Loucy (cell line): Measurements from ENCODE around the gene SFMBT2.

Experiments
- H2AFZ ChIP-seq: fragments of 200-600 bp; sonication (generic); 2 replicates; pipeline ENCODE4 v1.6.0; 2016; ENCODE audit warnings: antibody characterized with exemption, mild to moderate bottlenecking, low read length, moderate library complexity
- H3F3A ChIP-seq: fragments of 200-600 bp; 2 replicates; pipeline ENCODE4 v1.6.0; 2016; ENCODE audit warnings: antibody characterized with exemption, low read depth, mild to moderate bottlenecking
- H3K27me3 ChIP-seq: fragments of 200-600 bp; sonication (generic); 2 replicates; pipeline ENCODE4 v1.6.1; 2014; ENCODE audit warnings: low read length, mild to moderate bottlenecking; ENCODE audit not compliant: insufficient read depth, poor library complexity, severe bottlenecking
- H3K36me3 ChIP-seq: fragments of 200-600 bp; sonication (generic); 2 replicates; pipeline ENCODE4 v1.6.1; 2016; ENCODE audit warnings: low read length; ENCODE audit not compliant: insufficient read depth
- H3K4me1 ChIP-seq: fragments of 200-600 bp; sonication (generic); 2 replicates; pipeline ENCODE4 v1.5.1; 2014; ENCODE audit warnings: low read length, mild to moderate bottlenecking; ENCODE audit not compliant: insufficient read depth, poor library complexity, severe bottlenecking
- H3K4me2 ChIP-seq: fragments of 200-600 bp; sonication (generic); 2 replicates; pipeline ENCODE4 v1.6.0; 2014; ENCODE audit warnings: antibody characterized with exemption, low read length, low read depth, mild to moderate bottlenecking; ENCODE audit not compliant: poor library complexity, severe bottlenecking
- H3K4me3 ChIP-seq: fragments of 200-600 bp; sonication (generic); 2 replicates; pipeline ENCODE4 v1.5.1; 2014; ENCODE audit warnings: low read length, mild to moderate bottlenecking, mixed read lengths; ENCODE audit not compliant: poor library complexity, severe bottlenecking
- H3K79me2 ChIP-seq: fragments of 200-600 bp; sonication (generic); 2 replicates; pipeline ENCODE4 v1.6.1; 2014; ENCODE audit warnings: low read length; ENCODE audit not compliant: insufficient read depth
- H3K9ac ChIP-seq: fragments of 200-600 bp; sonication (generic); 2 replicates; pipeline ENCODE4 v1.6.0; 2014; ENCODE audit warnings: mild to moderate bottlenecking, low read depth, low read length, moderate library complexity; ENCODE audit not compliant: poor library complexity, severe bottlenecking
- H3K9me2 ChIP-seq: fragments of 200-600 bp; sonication (generic); replicated peaks from 2 replicates; pipeline ENCODE4 v1.6.1; 2016; ENCODE audit warnings: low read depth, low read length, mixed read lengths
- H3K9me3 ChIP-seq: fragments of 200-600 bp; sonication (generic); 2 replicates; pipeline ENCODE4 v1.6.1; 2014; ENCODE audit warnings: mild to moderate bottlenecking, antibody characterized with exemption, low read length, low read depth; ENCODE audit not compliant: insufficient read depth
- H4K20me1 ChIP-seq: fragments of 200-600 bp; sonication (generic); 2 replicates; pipeline ENCODE4 v1.6.0; 2014; ENCODE audit warnings: antibody characterized with exemption, low read length, mild to moderate bottlenecking; ENCODE audit not compliant: insufficient read depth, poor library complexity, severe bottlenecking
- CTCF ChIP-seq: fragments of 200-600 bp; sonication (generic); conservative IDR thresholded peaks from 2 replicates; pipeline ENCODE4 v1.5.1; 2014; ENCODE audit warnings: mild to moderate bottlenecking, antibody characterized with exemption, low read length
- EZH2phosphoT487 ChIP-seq: fragments of 200-600 bp; IDR thresholded peaks from 2 replicates; pipeline ENCODE4 v1.6.1; 2018; ENCODE audit warnings: antibody characterized with exemption, mild to moderate bottlenecking, moderate library complexity, borderline replicate concordance

The SFMBT2 gene

GRCh38 chr10:7373039-7373438 lies 37.8 kb downstream of the SFMBT2 start:
- Histone ChIP-seq H3K79me2 (peaks cover 27% of the 10 kb centered on the region), H3K9me2 (no peaks in the 10 kb centered on the region), H3K9ac (no peak overlapping the region), H3K4me1 (no peaks in the 10 kb centered on the region), H3K36me3 (peaks cover 80% of the 10 kb centered on the region; the same call in 1 of the 2 replicates), H2AFZ (no peak overlapping the region), H3K27me3 (no peaks in the 10 kb centered on the region), H4K20me1 (peaks cover 5% of the 10 kb centered on the region), H3K4me3 (no peak overlapping the region), H3K4me2 (no peak overlapping the region), H3K9me3 (no peaks in the 10 kb centered on the region), H3F3A (no peaks in the 10 kb centered on the region)
- no peak for TF ChIP-seq EZH2phosphoT487
- no peak for TF ChIP-seq CTCF

- no peaks in the 10 kb centered on the region for H3F3A ChIP-seq
- no peaks in the 10 kb centered on the region for H3K4me1 ChIP-seq
- peaks cover 5% of the 10 kb centered on the region for H4K20me1 ChIP-seq
- no peak overlapping the region for H3K9ac ChIP-seq
- no peaks in the 10 kb centered on the region for H3K9me2 ChIP-seq
- H3K4me3 ChIP-seq = no peak overlapping the region
- H3K27me3 ChIP-seq = no peaks in the 10 kb centered on the region
- H3K4me2 ChIP-seq = no peak overlapping the region
- TF ChIP-seq CTCF (no peak), EZH2phosphoT487 (no peak)
- no peak overlapping the region for H2AFZ ChIP-seq
- peaks cover 24% of the 10 kb centered on the region for H3K79me2 ChIP-seq
- no peaks in the 10 kb centered on the region for H3K9me3 ChIP-seq
- H3K36me3 ChIP-seq = peaks cover 80% of the 10 kb centered on the region; the same call in 1 of the 2 replicates
These were observed 38.3 kb downstream of the SFMBT2 start for GRCh38 chr10:7372504-7372903.

- H4K20me1 ChIP-seq = peaks cover 5% of the 10 kb centered on the region
- TF ChIP-seq EZH2phosphoT487 = no peak
- TF ChIP-seq CTCF = no peak
- H3K4me1 ChIP-seq = no peaks in the 10 kb centered on the region
- no peaks in the 10 kb centered on the region for H3K9me2 ChIP-seq
- H3K79me2 ChIP-seq = peaks cover 16% of the 10 kb centered on the region
- H3K4me3 ChIP-seq = no peak overlapping the region
- H3K36me3 ChIP-seq = peaks cover 91% of the 10 kb centered on the region; the same call in 1 of the 2 replicates
- no peaks in the 10 kb centered on the region for H3F3A ChIP-seq
- H3K9ac ChIP-seq = no peak overlapping the region
- no peak overlapping the region for H3K4me2 ChIP-seq
- H2AFZ ChIP-seq = no peak overlapping the region
- no peaks in the 10 kb centered on the region for H3K9me3 ChIP-seq
- no peaks in the 10 kb centered on the region for H3K27me3 ChIP-seq
These were observed 40.3 kb downstream of the SFMBT2 start for GRCh38 chr10:7370511-7370910.
